ENCODE results near the gene GNPTAB.

- no peak for TF ChIP-seq CTCF (conservative IDR thresholded peaks at IDR 0.05; ENCODE audit: low read depth, low read length)
- TF ChIP-seq EZH2 (IDR thresholded peaks at IDR 0.05; ENCODE audit: low read length, unreplicated experiment), result no peak
- TF ChIP-seq EZH2phosphoT487 (IDR thresholded peaks at IDR 0.05; ENCODE audit: borderline replicate concordance, low read length), result no peak
Observed at GRCh38 chr12:101748907-101749306, 81.9 kb downstream of the GNPTAB start.

Measured in PC-3 (cell line).